K562 (cell line): ENCODE data around the gene NAV2. TPM values are rescaled to one million over a fixed set of nuclear protein-coding genes. Genes with fewer than 3 reads are reported as not detected.

ENCODE experiments used
- CUX1 ChIP-seq: fragments of 200-800 bp; sonication (Bioruptor generic); IDR thresholded peaks from 2 replicates; pipeline ENCODE4 v1.6.1; 2016; ENCODE audit warnings: missing genetic modification characterization, missing compliant biosample characterization
- DPF2 ChIP-seq: fragments of 450-650 bp; IDR thresholded peaks from 2 replicates; pipeline ENCODE4 v1.6.1; 2016
- FOSL1 ChIP-seq: fragments of 200-800 bp; sonication (Bioruptor generic); conservative IDR thresholded peaks from 2 replicates; pipeline ENCODE4 v1.6.1; 2016; ENCODE audit warnings: missing genetic modification characterization, missing compliant biosample characterization
- MAFK ChIP-seq: IDR thresholded peaks from 2 replicates; pipeline ENCODE4 v1.6.1; 2011; ENCODE audit warnings: low read length, improper control_type of control experiment
- MNT ChIP-seq, 2 experiments: fragments of 450-650 bp; conservative IDR thresholded peaks; 2 replicates each; pipeline ENCODE4 v1.6.1; 2017; ENCODE audit warnings: mild to moderate bottlenecking in 2 of 2, moderate library complexity in 2 of 2
- PTRF ChIP-seq: fragments of 450-650 bp; IDR thresholded peaks from 2 replicates; pipeline ENCODE4 v1.6.1; 2016; ENCODE audit warnings: mild to moderate bottlenecking, missing genetic modification characterization, missing compliant biosample characterization
- SAFB2 ChIP-seq: fragments of 200-400 bp; formaldehyde crosslinking; IDR thresholded peaks from 2 replicates; pipeline ENCODE4 v1.6.1; 2018; ENCODE audit warnings: borderline replicate concordance, low read length, low read depth, moderate library complexity; ENCODE audit not compliant: severe bottlenecking
- THAP12 ChIP-seq: fragments of 250-450 bp; sonication (Bioruptor Pico); IDR thresholded peaks from 2 replicates; pipeline ENCODE4 v1.9.0; 2021; ENCODE audit warnings: mild to moderate bottlenecking, inconsistent platforms
- ZBTB33 ChIP-seq: sonication (generic); formaldehyde crosslinking; IDR thresholded peaks from 2 replicates; pipeline ENCODE4 v1.8.1; 2023; ENCODE audit warnings: mild to moderate bottlenecking, missing genetic modification reagents
- ZNF395 ChIP-seq: fragments of 200-800 bp; sonication (Bioruptor generic); IDR thresholded peaks from 2 replicates; pipeline ENCODE4 v1.6.1; 2017; ENCODE audit warnings: missing genetic modification characterization, missing compliant biosample characterization
- ZNF408 ChIP-seq: fragments of 250-450 bp; sonication (Bioruptor Pico); IDR thresholded peaks from 2 replicates; pipeline ENCODE4 v1.4.0; 2020; ENCODE audit warnings: low read depth, mild to moderate bottlenecking, moderate library complexity
- polyA plus RNA-seq, 8 experiments: library from polyadenylated mRNA; depleted of rRNA in 4 of 8; stranded (reverse) in 5 of 8; unstranded in 3 of 8; fragments of >200 nt; fragmentation: Nextera tagmentation in 2 of 8; fragmentation: Illumina TruSeq in 1 of 8; extraction: Ambion mirVana in 2 of 8; extraction: Trizol in 1 of 8; gene quantifications; 2 replicates each; pipeline versions ENCODE4 v1.2.1 to v1.2.3, GENCODE V29; 2011 to 2014; ENCODE audit warnings: inconsistent platforms in 1 of 8, missing spikeins in 1 of 8
- total RNA-seq, 7 experiments: library from RNA; depleted of rRNA in 6 of 7; stranded (reverse); fragments of >200 nt in 6 of 7; fragmentation: Illumina TruSeq in 2 of 7; extraction: Trizol in 2 of 7; gene quantifications; 2 replicates each; pipeline versions ENCODE4 v1.2.1 to v1.2.3, GENCODE V29; 2011 to 2021; ENCODE audit warnings: low replicate concordance in 1 of 7

NAV2 gene
- total and polyA plus RNA-seq, 9 of the 15 experiments (the other 6 are each of a cell fraction or from before 2014, with no cell fraction given) = 0.03 to 0.35 (median 0.05) TPM

GRCh38 chr11:20112291-20113148 lies 399.9 kb downstream of the NAV2 start (continued):
- TF ChIP-seq ZNF395 (CRISPR knock-in tag) (peak; percentile 57; the same call in 1 of the 2 replicates), ZBTB33 (CRISPR knock-in tag) (peak; percentile 75; the same call in 1 of the 2 replicates), THAP12 (no peak), ZNF408 (no peak), SAFB2 (no peak), PTRF (no peak), CUX1 (CRISPR knock-in tag) (no peak), MNT (conservative IDR thresholded peaks at IDR 0.05) (peak; percentile 81), MAFK (no peak), FOSL1 (tag) (peak; percentile 99), DPF2 (peak; percentile 96)
